Mesodermal cell (in vitro differentiated cells): Measurements from ENCODE around the gene RPAIN.

Experiments
- H3K27ac ChIP-seq: 2 replicates; pipeline ENCODE4 v1.7.0; 2013; ENCODE audit warnings: mild to moderate bottlenecking, low read depth, low read length, moderate library complexity; ENCODE audit not compliant: severe bottlenecking
- H3K36me3 ChIP-seq: 2 replicates; pipeline ENCODE4 v1.7.1; 2013; ENCODE audit warnings: mild to moderate bottlenecking, low read length, moderate library complexity; ENCODE audit not compliant: control insufficient read depth, insufficient read depth
- H3K4me1 ChIP-seq: one replicate; pipeline ENCODE4 v1.7.1; 2013; ENCODE audit warnings: mild to moderate bottlenecking, low read length; ENCODE audit not compliant: insufficient read depth, control insufficient read depth, poor library complexity, severe bottlenecking
- H3K4me3 ChIP-seq: 2 replicates; pipeline ENCODE4 v1.7.0; 2013; ENCODE audit warnings: low read length, control low read depth, mild to moderate bottlenecking; ENCODE audit not compliant: insufficient read depth, poor library complexity, severe bottlenecking; ENCODE audit errors: extremely low read depth
- H3K9me3 ChIP-seq: 2 replicates; pipeline ENCODE4 v1.7.1; 2013; ENCODE audit warnings: mild to moderate bottlenecking, low read length, moderate library complexity; ENCODE audit not compliant: control insufficient read depth
- WGBS, 2 experiments: methylation state at CpG; one replicate each; pipeline ENCODE4 v1.1.5; 2013; ENCODE audit warnings: missing lambda C conversion rate in 2 of 2; ENCODE audit not compliant: insufficient coverage in 2 of 2; 5-methylcytosine and 5-hydroxymethylcytosine counted together

Gene RPAIN

DNA sequence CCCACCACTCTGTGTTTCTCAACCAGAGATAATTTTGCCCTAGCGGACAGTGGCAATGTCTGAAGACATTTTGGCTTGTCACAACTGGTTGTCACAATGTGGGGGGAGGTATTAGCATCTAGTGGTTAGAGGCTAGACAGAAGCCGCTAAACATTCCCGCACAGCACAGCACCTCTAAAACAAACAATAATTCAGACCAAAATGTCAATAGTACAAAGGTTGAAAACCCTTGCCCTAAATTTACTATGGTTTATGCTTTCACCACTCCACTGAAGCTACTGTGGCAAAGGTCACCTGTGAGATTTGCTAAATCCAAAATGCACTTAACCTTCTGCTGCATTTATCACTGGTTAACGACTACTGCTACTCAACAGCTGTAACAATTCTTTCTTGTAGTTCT, 14.6 kb upstream of the RPAIN start:
- Histone ChIP-seq H3K4me3 (no peak overlapping the region), H3K9me3 (no peaks in the 10 kb centered on the region), H3K36me3 (peaks cover 93% of the 10 kb centered on the region), H3K4me1 (no peaks in the 10 kb centered on the region), H3K27ac (no peak overlapping the region)
- 100% methylated on average over 1 to 2 of the region's 4 CpGs for WGBS, 2 experiments

DNA sequence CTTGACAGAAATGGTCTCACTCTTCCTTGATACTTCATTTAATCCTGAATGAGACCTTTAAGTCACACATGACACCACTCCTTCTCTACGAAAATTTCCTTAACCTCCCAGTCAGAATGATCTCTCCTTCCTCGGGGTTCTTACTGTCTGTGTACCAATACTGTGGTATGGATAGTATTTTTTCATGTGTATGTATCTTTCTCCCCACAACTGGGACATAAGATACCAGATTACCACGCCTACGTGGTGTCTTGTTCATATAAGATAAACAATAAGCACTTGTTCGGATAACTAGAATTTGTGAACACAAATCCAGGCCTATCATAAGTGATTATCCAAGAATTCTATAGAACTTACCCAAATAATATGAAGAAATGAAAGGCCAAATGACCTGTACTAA, 11.8 kb upstream of the RPAIN start:
- Histone ChIP-seq H3K9me3 (no peaks in the 10 kb centered on the region), H3K36me3 (peaks cover 93% of the 10 kb centered on the region), H3K4me1 (no peaks in the 10 kb centered on the region), H3K4me3 (no peak overlapping the region), H3K27ac (no peak overlapping the region)
- 67% methylated on average over 3 of the region's 5 CpGs; no CpG with 5 or more reads in 1 of the 2 experiments for WGBS, 2 experiments

DNA sequence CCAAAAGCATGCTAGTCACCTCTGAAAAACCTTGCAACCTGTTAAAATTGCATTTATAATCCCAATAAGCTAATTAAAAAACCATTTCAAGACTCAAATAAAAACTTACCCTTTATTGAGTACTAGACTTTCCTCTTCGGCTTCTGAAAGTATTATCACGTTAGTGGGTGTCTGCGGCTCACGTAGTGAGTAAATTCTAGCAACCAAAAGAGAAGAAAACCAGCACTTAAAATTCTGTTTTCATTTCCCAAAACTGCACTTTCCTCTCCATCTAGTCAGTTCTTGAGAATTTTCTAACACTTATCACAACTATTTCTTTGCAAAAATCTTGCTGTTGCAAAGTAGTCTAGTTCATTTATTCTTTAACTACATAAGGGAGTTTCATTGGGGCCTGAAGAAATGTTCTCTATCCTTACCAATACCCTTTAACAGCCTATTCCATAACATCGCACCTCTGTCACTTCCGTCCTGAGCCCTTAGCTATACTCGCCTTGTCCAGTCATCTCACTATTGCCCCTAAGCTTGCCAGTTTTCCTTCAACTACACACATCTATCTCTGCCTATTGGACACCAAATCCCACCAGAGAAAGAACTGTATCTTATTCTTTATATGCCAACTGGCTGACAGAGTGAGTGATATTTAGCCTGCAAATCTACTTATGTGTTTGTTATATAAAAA, 9.2 kb upstream of the RPAIN start:
- WGBS, 2 experiments = 97% methylated on average over 7 of the region's 7 CpGs
- Histone ChIP-seq H3K27ac (no peak overlapping the region), H3K4me3 (no peak overlapping the region), H3K4me1 (peaks cover 3% of the 10 kb centered on the region), H3K9me3 (no peaks in the 10 kb centered on the region), H3K36me3 (peaks cover 92% of the 10 kb centered on the region)

DNA sequence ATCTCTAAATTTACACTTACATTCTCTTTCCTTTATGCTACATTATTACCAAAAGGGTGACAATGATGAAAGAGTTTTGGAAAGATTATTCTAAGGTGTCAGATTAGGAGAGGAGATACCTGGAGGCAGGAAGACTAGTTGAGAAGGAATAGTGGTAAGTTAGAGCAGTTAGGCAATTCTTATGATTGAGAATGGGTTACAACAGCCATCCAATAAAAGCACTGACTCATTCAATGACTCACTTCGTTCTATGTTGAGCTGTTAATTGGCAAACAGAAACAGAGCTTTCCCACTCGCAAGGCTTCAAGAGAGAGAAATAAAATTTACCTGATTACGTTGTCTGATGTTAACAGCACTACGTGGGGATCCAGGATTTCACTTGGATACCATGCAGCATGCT, 6.3 kb upstream of the RPAIN start:
- H3K4me1 ChIP-seq = peaks cover 7% of the 10 kb centered on the region
- 93 to 97% methylated on average over 4 of the region's 4 CpGs for WGBS, 2 experiments
- H3K36me3 ChIP-seq = peaks cover 79% of the 10 kb centered on the region
- H3K4me3 ChIP-seq = no peak overlapping the region
- no peak overlapping the region for H3K27ac ChIP-seq
- no peaks in the 10 kb centered on the region for H3K9me3 ChIP-seq

DNA sequence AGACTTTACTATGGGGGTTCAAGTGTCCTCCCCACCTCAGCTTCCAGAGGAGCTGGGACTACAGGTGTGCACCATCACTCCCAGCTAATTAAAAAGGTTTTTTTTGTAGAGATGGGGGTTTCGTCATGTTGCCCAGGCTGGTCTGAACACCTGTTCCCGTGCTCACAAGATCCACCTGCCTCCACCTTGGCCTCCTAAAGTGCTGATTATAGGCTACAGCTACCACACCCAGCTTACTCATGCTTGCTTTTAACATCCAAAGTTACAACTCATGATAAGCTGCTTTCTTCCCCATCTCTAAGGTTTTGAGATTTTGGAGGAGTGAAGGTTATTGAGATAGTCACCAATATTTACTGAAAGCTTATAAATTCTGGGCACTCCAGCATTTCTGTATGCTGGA, 3.1 kb upstream of the RPAIN start:
- 92% methylated on average over 2 of the region's 2 CpGs; no CpG with 5 or more reads in 1 of the 2 experiments for WGBS, 2 experiments
- Histone ChIP-seq H3K9me3 (no peaks in the 10 kb centered on the region), H3K36me3 (peaks cover 61% of the 10 kb centered on the region), H3K4me1 (peaks cover 11% of the 10 kb centered on the region), H3K4me3 (no peak overlapping the region), H3K27ac (no peak overlapping the region)

DNA sequence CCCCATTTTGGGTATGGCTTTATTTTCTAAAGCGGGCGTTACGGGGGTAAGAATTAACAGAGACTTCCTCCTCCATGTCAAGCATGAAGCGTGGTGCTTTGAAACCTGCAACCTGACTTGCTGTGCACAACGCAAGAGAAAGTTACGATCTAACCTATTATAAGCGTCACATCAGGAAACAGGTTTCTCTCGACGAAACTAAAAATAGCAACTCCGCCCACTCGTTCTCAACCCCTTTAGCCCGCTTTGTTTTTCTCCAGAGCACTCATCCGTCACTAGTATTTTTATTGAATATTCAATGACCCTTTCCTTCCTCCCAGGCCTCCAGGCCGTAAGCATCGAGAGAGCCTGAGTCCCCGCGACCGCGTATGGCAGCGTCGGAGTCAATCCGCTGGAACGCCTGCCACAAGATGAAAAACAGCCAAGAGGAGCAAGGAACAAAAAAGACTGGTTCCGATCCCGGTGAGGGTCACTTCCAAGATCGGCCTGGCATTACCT, 1.1 kb upstream of the RPAIN start:
- H3K4me1 ChIP-seq = peaks cover 15% of the 10 kb centered on the region
- H3K9me3 ChIP-seq = no peaks in the 10 kb centered on the region
- H3K36me3 ChIP-seq = peaks cover 61% of the 10 kb centered on the region
- peak overlapping the region; percentile 83 for H3K27ac ChIP-seq
- WGBS, 2 experiments = 0 to 1% methylated on average over 15 to 26 of the region's 26 CpGs
- peak overlapping the region; percentile 87 for H3K4me3 ChIP-seq

DNA sequence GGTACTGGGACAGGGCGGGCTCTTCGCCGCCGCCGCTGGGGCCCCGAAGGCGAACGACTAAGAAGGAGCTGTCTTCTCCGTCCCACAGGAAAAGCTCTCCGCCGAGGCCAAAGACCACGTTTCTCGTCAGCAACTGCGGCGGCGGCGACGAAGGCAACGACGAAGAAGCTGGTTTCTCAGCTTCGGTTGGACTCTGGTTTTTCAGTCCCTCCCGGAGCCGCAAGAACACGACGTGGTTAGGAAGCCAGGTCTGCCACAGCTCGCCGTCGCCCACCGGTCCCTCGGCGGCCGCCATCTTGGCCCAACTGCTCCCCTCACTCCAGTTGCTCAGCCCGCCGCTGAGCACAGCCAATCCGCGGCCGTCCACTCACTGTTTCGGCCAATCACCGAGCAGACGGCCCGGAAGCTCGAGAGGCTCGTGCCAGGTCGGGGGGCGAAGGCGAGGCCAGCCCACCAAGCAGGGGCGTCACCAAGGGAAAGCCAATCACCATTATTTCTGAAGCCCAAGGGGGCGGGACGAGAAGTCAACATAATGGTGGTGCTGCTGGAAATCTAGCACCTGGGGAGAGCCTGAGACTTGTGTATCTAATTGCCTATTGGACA, 525 bp upstream of the RPAIN start, which contains the start of gene NUP88:
Gene NUP88, minus strand, starts transcription at position 307 of the 603 bp plus-strand sequence. Its CDS starts 12 bp downstream, at position 295.
- peaks cover 62% of the 10 kb centered on the region for H3K36me3 ChIP-seq
- peak within 1 kb of the TSS; percentile 87 for H3K4me3 ChIP-seq
- WGBS, 2 experiments = 0% methylated on average over 40 to 48 of the region's 49 CpGs
- H3K9me3 ChIP-seq = no peaks in the 10 kb centered on the region
- H3K27ac ChIP-seq = peak within 1 kb of the TSS; percentile 83
- H3K4me1 ChIP-seq = peaks cover 15% of the 10 kb centered on the region

DNA sequence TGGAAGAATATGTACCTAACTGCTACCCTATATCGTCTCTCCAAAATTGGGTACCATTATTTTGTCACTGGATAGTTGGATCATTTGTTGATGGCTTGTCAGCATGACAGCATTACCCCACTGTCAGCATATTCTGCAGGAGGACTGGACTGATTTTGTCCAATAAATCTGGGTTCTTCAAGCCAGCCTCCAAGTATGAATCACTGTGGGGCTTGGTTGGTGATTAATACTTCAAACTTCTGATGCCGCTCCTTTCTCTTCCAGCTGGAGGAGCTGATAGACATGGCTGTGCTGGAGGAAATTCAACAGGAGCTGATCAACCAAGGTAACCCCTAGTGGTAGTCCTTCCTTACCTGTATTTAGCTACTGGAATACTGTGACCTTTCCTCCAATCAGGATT, 2.5 kb downstream of the RPAIN start:
- WGBS, 2 experiments = 95% methylated on average over 2 of the region's 2 CpGs; no CpG with 5 or more reads in 1 of the 2 experiments
- H3K9me3 ChIP-seq = no peaks in the 10 kb centered on the region
- peaks cover 12% of the 10 kb centered on the region for H3K4me1 ChIP-seq
- no peak overlapping the region for H3K27ac ChIP-seq
- no peak overlapping the region for H3K4me3 ChIP-seq
- H3K36me3 ChIP-seq = peaks cover 64% of the 10 kb centered on the region

DNA sequence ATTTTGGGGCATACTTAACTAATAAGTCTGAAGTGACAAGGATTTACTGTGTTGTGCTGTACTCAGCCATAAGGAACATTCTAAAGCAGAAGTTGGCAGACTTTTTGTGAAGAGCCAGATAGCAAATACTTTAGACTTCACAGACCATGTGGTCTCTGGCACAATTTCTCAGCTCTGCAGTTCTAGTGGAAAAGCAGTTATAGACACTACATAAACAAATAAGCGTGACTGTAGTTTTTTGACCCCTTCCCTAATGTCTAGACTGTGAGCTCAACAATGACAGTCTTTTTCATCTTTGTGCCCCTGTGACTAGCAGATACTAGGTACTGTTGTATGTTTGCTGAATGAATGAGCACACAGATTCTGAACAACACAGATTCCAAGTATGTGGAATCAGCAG, 4.9 kb downstream of the RPAIN start:
- 89% methylated on average over 1 of the region's 1 CpG; no CpG with 5 or more reads in 1 of the 2 experiments for WGBS, 2 experiments
- Histone ChIP-seq H3K4me1 (peaks cover 8% of the 10 kb centered on the region), H3K9me3 (no peaks in the 10 kb centered on the region), H3K36me3 (peaks cover 87% of the 10 kb centered on the region), H3K4me3 (no peak overlapping the region), H3K27ac (no peak overlapping the region)

DNA sequence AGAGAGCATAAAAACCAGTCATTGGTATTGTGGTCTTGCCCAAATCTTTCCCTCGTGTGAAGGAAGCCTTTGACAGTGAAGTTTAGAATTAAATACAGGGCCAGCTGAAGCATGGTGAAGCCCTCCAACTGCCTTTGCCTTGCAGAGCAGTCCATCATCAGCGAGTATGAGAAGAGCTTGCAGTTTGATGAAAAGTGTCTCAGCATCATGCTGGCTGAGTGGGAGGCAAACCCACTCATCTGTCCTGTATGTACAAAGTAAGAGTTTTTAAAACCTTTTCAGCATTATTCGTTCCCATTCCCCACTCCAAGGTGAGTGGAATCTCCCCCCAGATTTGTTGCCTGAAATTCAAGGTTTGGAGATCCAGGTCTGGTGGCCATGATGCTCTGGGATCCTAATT, 5.8 kb downstream of the RPAIN start:
- Histone ChIP-seq H3K9me3 (no peaks in the 10 kb centered on the region), H3K4me3 (no peak overlapping the region), H3K36me3 (peaks cover 96% of the 10 kb centered on the region), H3K4me1 (peaks cover 8% of the 10 kb centered on the region), H3K27ac (no peak overlapping the region)
- whole genome bisulfite sequencing, 2 experiments = 93 to 100% methylated on average over 2 of the region's 3 CpGs
